Panc1 (cell line): Measurements from ENCODE around the gene HEMGN.

Experiments
- CTCF ChIP-seq: fragments of 450-650 bp; IDR thresholded peaks from 2 replicates; pipeline ENCODE4 v1.5.1; 2017; ENCODE audit warnings: mild to moderate bottlenecking
- POLR2AphosphoS5 ChIP-seq: IDR thresholded peaks from 2 replicates; pipeline ENCODE4 v1.6.1; 2012; ENCODE audit warnings: mild to moderate bottlenecking, low read depth, low read length, moderate library complexity
- REST ChIP-seq, 2 experiments: IDR thresholded peaks; 2 replicates each; pipeline ENCODE4 v1.6.1; 2011 to 2012; ENCODE audit warnings: low read depth in 2 of 2, control low read depth in 1 of 2, low read length in 1 of 2, mild to moderate bottlenecking in 1 of 2, moderate library complexity in 1 of 2; ENCODE audit not compliant: insufficient read depth in 1 of 2

GRCh38 chr9:97963232-97963631, 25.3 kb upstream of the HEMGN start:
- TF ChIP-seq CTCF: no peak
- TF ChIP-seq REST (IDR thresholded peaks at IDR 0.05; ENCODE audit: insufficient read depth in 1 of 2, low read depth in 2 of 2, low read length in 1 of 2): no peak
- no peak for TF ChIP-seq POLR2AphosphoS5
